ENCODE data around the gene PACRG. TPM values are rescaled to one million over a fixed set of nuclear protein-coding genes. Genes with fewer than 3 reads are reported as not detected.

The PACRG gene
- total and polyA plus RNA-seq, 8 donors: 1.5 to 6.8 (median 4.6) TPM

- H3K9me3 ChIP-seq: no peaks in the 10 kb centered on the region
- no peak overlapping the region for H3K27ac ChIP-seq
- no peak overlapping the region for H3K4me3 ChIP-seq
- H3K27me3 ChIP-seq: no peaks in the 10 kb centered on the region
- TF ChIP-seq CTCF (IDR thresholded peaks at IDR 0.05): no peak
- intact Hi-C loops (cut with DNase I): no loop called here
- DNase-seq (no peak), ATAC-seq (no peak)
- H3K4me1 ChIP-seq: no peaks in the 10 kb centered on the region
- H3K36me3 ChIP-seq: no peaks in the 10 kb centered on the region
Observed at GRCh38 chr6:163291622-163292021, 563.8 kb downstream of the PACRG start.

GRCh38 chr6:163293286-163293685, 565.5 kb downstream of the PACRG start:
- ATAC-seq (no peak), DNase-seq (no peak)
- intact Hi-C loops (cut with DNase I): no loop called here
- no peaks in the 10 kb centered on the region for H3K27me3 ChIP-seq
- no peak overlapping the region for H3K4me3 ChIP-seq
- no peaks in the 10 kb centered on the region for H3K4me1 ChIP-seq
- no peaks in the 10 kb centered on the region for H3K9me3 ChIP-seq
- no peak overlapping the region for H3K27ac ChIP-seq
- TF ChIP-seq CTCF (IDR thresholded peaks at IDR 0.05): no peak
- no peaks in the 10 kb centered on the region for H3K36me3 ChIP-seq

- no peaks in the 10 kb centered on the region for H3K9me3 ChIP-seq
- no peak for TF ChIP-seq CTCF (IDR thresholded peaks at IDR 0.05)
- no peak overlapping the region for H3K4me3 ChIP-seq
- H3K4me1 ChIP-seq: no peaks in the 10 kb centered on the region
- no peak overlapping the region for H3K27ac ChIP-seq
- no peak for DNase-seq
- ATAC-seq: no peak
- no peaks in the 10 kb centered on the region for H3K36me3 ChIP-seq
- intact Hi-C loops (cut with DNase I): no loop called here
- H3K27me3 ChIP-seq: no peaks in the 10 kb centered on the region
Observed at GRCh38 chr6:163294734-163295133, 567.0 kb downstream of the PACRG start.

GRCh38 chr6:163296835-163297519, 569.2 kb downstream of the PACRG start:
- Histone ChIP-seq H3K4me3 (no peak overlapping the region), H3K9me3 (no peaks in the 10 kb centered on the region), H3K36me3 (no peaks in the 10 kb centered on the region), H3K4me1 (no peaks in the 10 kb centered on the region), H3K27me3 (no peaks in the 10 kb centered on the region), H3K27ac (no peak overlapping the region)
- intact Hi-C loops (cut with DNase I): no loop called here
- no peak for TF ChIP-seq CTCF (IDR thresholded peaks at IDR 0.05)
- ATAC-seq (no peak), DNase-seq (no peak)

DNA sequence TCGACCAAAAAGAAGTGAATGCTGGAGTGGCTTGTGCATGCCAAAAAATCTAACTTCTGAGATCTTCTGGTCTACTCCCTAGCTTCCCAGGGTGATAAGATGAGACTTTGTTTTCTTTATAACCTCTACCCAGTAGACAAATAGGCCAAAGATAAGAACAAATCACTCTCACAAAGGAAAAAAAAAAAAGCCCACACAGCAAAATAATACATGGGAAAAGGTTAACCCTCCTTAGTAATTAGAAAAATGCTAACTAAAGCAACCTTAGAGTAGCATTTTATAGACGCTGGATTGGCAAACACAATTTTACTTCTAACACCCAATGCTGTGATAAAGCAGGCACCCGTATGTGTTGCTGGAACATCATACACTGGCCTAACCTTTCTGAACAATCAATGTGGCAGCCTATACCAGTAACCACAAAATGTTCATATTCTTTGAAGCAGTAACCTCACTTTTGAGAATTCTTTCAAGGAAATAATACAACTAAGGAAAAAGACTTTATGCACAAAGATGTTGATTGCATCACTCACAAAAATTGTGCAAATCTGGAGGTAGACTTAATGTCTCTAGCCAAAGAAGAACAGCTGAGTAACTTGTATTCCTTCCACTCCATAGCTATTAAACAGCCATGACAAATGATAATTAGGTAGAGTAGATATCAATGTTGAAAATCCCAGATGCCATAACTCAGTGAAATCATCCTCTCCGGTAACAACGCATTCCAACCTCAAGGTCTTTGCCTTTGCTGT, 570.5 kb downstream of the PACRG start:
- Histone ChIP-seq H3K27ac (no peak overlapping the region), H3K9me3 (no peaks in the 10 kb centered on the region), H3K27me3 (no peaks in the 10 kb centered on the region), H3K4me1 (no peaks in the 10 kb centered on the region), H3K4me3 (no peak overlapping the region), H3K36me3 (no peaks in the 10 kb centered on the region)
- no peak for TF ChIP-seq CTCF (IDR thresholded peaks at IDR 0.05)
- ATAC-seq (no peak), DNase-seq (no peak)
- intact Hi-C loops (cut with DNase I): no loop called here

All from left lung (tissue), 10 donors.